HG03196 (cell line): ENCODE results near the gene SNX30.
A peak's percentile ranks its signal among the peaks of the same experiment; 100 is the strongest.

Experiments used
- ATAC-seq: cut with Tn5 transposase; IDR thresholded peaks from one replicate; pipeline ENCODE4 v1.9.1; 2021; ENCODE audit not compliant: unreplicated experiment

SNX30 gene

DNA sequence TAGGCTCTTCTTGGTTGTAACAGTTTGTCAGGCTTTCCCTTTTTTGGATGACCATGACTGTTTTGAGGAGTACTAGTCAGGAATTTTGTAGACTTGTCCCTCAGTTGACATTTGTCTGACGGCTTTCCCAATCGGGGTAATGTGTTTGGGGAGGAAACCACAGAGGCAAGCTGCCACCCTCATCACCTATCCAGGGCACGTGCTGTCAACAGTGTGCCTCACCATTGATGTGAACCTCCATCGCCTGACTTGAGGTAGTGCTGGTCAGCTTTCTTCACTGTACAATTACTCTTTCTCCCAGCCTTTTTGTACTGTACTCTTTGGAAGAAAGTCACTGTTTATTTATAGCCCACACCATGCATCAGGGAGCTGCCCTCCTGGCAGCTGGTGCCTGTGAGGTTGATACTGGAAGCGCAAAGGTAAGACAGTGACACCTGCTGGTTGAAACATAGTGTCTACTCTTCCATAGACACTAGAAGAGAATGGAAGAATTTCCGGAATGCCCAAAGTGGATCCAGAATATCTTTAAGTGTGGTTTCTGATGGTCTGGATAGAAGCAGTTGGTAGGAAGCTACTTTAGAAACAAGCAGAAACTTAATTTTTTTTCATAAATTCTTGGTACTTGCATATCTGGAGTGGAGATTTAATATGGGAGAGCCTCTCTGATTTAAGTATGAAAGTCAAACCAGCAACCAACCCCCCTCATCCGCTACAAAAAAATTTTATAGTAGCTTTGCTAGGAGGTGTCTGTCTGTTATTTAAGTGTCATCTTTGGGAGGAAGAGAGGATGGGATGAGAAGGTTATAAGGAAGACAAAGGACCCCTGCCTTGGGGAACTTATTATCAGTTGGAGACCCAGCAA is 69.3 kb downstream of the SNX30 start:
- ATAC-seq: no peak

DNA sequence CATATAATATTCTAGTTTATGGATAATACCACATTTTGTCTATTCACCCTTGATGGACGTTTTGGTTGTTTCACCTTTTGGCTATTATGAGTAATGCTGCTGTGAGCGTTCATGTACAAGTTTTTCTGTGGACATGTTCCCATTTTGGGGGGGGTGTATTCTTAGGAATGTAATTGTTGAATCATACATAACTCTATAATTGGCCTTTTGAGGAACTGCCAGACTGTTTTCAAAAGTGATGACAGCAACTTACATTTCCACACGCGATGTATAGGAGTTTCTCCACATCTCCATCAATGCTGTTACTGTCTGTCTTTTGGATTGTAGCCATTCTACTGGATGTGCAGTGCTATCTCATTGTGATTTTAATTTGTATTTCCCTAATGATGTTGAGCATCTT is 70.3 kb downstream of the SNX30 start:
- no peak for ATAC-seq

GRCh38 chr9:112822618-112823017 is 72.1 kb downstream of the SNX30 start:
- ATAC-seq: no peak

- no peak for ATAC-seq
These were observed 72.7 kb downstream of the SNX30 start for GRCh38 chr9:112823257-112823656.

GRCh38 chr9:112831281-112831851 is 80.8 kb downstream of the SNX30 start:
- ATAC-seq: no peak

- ATAC-seq: no peak
These were observed 81.4 kb downstream of the SNX30 start for GRCh38 chr9:112831969-112832368.

- ATAC-seq: no peak
These were observed 82.5 kb downstream of the SNX30 start for GRCh38 chr9:112833081-112833480.

GRCh38 chr9:112836394-112836793 is 85.8 kb downstream of the SNX30 start:
- no peak for ATAC-seq

GRCh38 chr9:112838342-112838741 is 87.8 kb downstream of the SNX30 start:
- no peak for ATAC-seq

DNA sequence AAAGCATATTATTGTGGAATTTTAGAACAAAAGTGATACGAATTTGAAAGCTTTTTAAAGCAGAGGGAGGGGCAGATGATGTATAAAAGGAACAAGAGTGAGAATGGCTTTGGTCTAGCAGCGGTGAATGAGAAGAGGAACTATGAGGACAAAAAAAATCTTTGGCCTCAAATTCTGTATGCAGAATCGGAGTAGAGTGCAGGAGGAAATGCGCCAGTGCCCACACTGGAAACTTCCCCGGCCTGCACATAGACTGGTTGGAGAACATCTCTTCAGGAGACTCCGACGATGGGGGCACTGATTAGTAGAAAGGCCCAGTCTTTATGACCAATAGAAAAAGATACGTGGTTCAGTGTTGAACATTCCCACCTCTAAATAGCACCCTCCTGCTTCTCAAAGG is 88.8 kb downstream of the SNX30 start:
- no peak for ATAC-seq

DNA sequence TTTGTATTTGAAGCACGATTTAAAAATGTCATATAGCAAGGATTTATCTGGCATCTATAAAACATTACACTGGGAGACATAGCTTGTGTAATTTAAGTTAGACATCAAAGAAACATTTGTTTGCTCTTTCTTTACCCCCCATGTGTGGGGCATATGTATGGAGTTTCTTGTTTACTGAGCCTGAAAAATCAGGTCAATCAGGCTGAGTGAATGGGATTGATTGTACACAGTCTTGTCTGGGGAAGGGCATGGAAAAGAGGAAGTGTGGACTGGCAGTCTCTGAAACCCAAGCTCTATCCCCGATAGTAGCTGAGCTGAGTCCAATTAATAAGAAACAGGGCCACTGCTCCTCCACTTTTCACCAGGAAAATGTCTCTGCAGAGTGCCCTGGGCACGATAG is 90.7 kb downstream of the SNX30 start:
- ATAC-seq: no peak

DNA sequence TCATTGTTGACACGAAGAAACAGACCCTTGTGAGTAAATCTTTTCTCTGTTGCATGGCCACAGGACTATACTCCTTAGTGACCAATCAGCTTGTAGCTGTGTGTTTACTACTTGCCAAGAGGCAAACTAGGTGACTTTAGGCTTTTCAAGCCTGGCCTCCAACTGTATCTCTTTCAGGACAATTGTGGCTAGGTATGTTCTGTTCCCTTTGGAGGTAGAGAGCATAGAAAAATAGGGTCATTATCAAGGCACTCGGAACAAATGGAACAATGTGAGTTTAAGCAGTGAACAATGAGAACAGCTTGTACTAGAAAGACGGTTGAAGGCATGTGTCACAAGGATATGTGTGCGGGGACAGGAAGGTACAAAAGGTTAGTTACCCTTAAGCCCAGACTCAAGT is 92.0 kb downstream of the SNX30 start:
- ATAC-seq: no peak

- peak; percentile 80 for ATAC-seq
These were observed 94.4 kb downstream of the SNX30 start for GRCh38 chr9:112844771-112845542.

GRCh38 chr9:112846528-112847488 is 96.2 kb downstream of the SNX30 start:
- ATAC-seq: no peak

DNA sequence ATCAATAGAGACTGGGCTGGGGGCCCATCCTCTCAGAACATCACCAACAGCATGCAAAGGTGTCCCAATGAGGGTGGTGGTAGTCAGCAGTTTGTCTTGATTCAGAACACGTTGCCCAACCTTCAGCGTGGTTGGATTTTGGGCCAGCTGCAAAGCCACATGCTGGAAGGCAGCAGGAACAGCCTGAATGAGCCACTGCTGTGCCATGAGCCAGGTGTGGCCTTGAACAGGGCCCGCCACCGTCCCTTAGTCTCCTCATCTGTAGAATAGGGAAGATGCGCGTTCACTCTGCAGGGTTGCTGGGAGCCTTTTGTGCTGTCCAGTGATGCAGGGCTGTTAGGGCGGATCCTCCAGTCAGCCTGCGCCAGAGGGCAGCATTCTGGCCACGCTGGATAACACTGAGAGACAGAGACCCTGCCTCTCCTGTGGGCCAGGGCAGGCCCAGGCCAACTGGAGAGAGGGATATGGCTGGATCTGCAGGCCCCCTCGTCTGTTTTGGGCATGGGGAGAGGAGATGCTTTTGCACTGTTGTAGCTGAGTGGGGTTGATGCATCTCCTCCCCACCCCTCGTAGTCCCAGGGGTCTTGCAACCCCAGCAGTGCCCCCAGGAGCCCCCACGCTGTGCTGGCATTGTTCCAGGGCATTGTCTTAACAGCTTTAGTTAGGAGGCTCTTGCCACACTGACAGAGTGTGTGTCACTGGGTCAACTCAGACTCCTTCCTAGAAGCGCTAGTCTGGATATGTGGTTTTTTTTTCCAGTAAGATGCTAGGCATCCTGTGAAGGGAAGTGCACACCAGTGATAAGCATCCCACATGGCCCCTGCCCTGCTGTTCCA is 98.0 kb downstream of the SNX30 start:
- no peak for ATAC-seq

DNA sequence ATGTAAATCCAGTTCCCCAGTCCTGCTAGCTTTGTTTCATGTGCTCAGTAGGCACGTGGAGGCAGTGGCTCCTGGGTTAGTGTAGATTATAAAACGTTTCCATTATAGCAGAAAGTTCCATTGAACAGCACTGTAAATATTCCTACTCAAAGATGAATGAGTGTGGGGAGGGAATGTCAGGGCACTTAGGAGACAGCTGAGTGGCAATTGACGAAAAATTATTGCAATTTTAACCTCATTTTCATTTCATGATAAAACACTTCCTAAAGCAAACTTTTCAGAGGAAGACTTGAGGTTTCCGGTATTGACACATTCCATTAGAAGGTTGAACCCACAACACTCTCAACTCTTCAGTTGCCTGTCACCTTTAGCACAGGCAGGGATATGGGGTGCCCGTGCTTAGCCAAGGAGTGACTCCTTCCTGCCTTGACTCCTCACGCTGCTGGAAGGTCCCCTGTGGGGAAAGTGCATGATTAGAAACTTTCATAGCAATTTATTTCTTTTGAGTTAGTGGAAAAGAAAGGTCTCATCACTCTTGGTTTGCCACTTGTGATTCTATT is 98.9 kb downstream of the SNX30 start:
- ATAC-seq: no peak

DNA sequence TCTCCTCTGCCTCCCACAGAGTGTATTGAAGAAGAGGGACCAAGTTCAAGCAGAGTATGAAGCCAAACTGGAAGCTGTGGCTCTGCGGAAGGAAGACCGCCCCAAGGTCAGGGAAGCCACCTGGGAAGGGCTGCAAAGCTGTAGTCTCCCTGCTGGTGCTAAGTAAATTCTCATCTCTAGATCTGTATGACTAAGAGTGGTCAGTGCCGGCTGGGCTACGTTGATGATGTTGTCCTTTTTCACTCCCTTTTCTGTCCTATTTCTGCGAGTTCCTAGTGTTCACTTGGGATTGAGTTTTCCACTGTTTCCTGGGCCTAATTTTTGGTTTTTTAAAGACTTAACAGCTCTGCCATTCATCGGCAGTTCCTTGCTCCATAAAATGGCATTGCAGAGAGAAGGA is 100.3 kb downstream of the SNX30 start:
- no peak for ATAC-seq

GRCh38 chr9:112852741-112853504 is 102.4 kb downstream of the SNX30 start:
- ATAC-seq: no peak
